H1 (cell line): ENCODE measurements around the gene MAFG. TPM values are rescaled to one million over a fixed set of nuclear protein-coding genes. Genes with fewer than 3 reads are reported as not detected.

Experiments
- E2F6 ChIP-seq: IDR thresholded peaks from 2 replicates; pipeline ENCODE4 v1.6.1; 2012; ENCODE audit warnings: inconsistent platforms
- USF2 ChIP-seq: IDR thresholded peaks from 2 replicates; pipeline ENCODE4 v1.6.1; 2011; ENCODE audit warnings: low read length, improper control_type of control experiment
- polyA plus RNA-seq, 7 experiments: library from polyadenylated mRNA; depleted of rRNA in 3 of 7; stranded (reverse) in 5 of 7; unstranded in 2 of 7; fragments of >200 nt in 5 of 7; fragments of 200-250 nt in 2 of 7; gene quantifications; 1 replicate in 5 of 7; 2 replicates in 1 of 7; 4 replicates in 1 of 7; pipeline versions ENCODE4 v1.2.1 to v1.2.3, GENCODE V29; 2011 to 2013; ENCODE audit warnings: missing spikeins in 2 of 7, mixed read lengths in 2 of 7
- total RNA-seq: library from RNA; stranded (reverse); fragmentation: NEBNext Ultra II Directional; extraction: Animal tissue kit (Norgen Biotek cat#: 25700); gene quantifications from 2 replicates; pipeline ENCODE4 v1.2.1, GENCODE V29; 2021

Gene MAFG
- total and polyA plus RNA-seq, 2 of the 8 experiments (the other 6 are each of a cell fraction or from before 2014, with no cell fraction given), result 25.5 to 26.9 TPM

- TF ChIP-seq USF2 (peak; percentile 78), E2F6 (peak; percentile 84)
- TF ChIP-seq, all 59 proteins: peak for 11
Observed at GRCh38 chr17:81967533-81968395, 40.2 kb upstream of the MAFG start (continued).
